Left ventricle myocardium inferior (tissue), 1 donor: ENCODE results near the gene GUCA1A. TPM values are rescaled to one million over a fixed set of nuclear protein-coding genes. Genes with fewer than 3 reads are reported as not detected.
A peak's percentile ranks its signal among the peaks of the same experiment; 100 is the strongest.
"Not testable (repeated sequence)": the region's sequence is repeated elsewhere in the genome, so short reads cannot be mapped to it uniquely, and the experiment has no call there.

ENCODE experiments used
- DNase-seq: peaks from one replicate; pipeline ENCODE4 v3.0.0-alpha.2; 2020
- H3K27ac ChIP-seq: fragments of 200-600 bp; replicated peaks from 2 replicates; pipeline ENCODE4 v1.8.0; 2021
- H3K27me3 ChIP-seq: fragments of 200-600 bp; 2 replicates; pipeline ENCODE4 v1.8.0; 2021; ENCODE audit warnings: low read depth
- H3K36me3 ChIP-seq: fragments of 200-600 bp; 2 replicates; pipeline ENCODE4 v1.8.0; 2021
- H3K4me1 ChIP-seq: fragments of 200-600 bp; 2 replicates; pipeline ENCODE4 v1.8.0; 2021
- H3K4me3 ChIP-seq: fragments of 200-600 bp; 2 replicates; pipeline ENCODE4 v1.8.0; 2021; ENCODE audit warnings: mild to moderate bottlenecking, moderate library complexity
- H3K9me3 ChIP-seq: fragments of 200-600 bp; replicated peaks from 2 replicates; pipeline ENCODE4 v1.8.0; 2021
- intact Hi-C: fragments of 100-400 bp; cut with micrococcal nuclease; formaldehyde crosslinking; loops from one replicate; pipeline ENCODE4 v1.11.0; 2022
- total RNA-seq: library from RNA; stranded (reverse); fragmentation: NEBNext Ultra II Directional; extraction: Animal tissue kit (Norgen Biotek cat#: 25700); gene quantifications from one replicate; pipeline ENCODE4 v1.2.1, GENCODE V29; 2021
- TF ChIP-seq, protein P1 (sequence below): fragments of 200-600 bp; IDR thresholded peaks from 2 replicates; pipeline ENCODE4 v1.8.0; 2021; ENCODE audit warnings: antibody characterized with exemption, mild to moderate bottlenecking, borderline replicate concordance
- donor health status: DM: no; HTN: yes; CAD: no; lungs with severe emphysema.

GUCA1A gene
- total RNA-seq, 1 donor from 2014 or later = not detected

GRCh38 chr6:42203183-42203582, 30.0 kb downstream of the GUCA1A start:
- H3K27ac ChIP-seq = no peak overlapping the region
- peaks cover 56% of the 10 kb centered on the region for H3K36me3 ChIP-seq
- peaks cover 5% of the 10 kb centered on the region for H3K9me3 ChIP-seq
- no peaks in the 10 kb centered on the region for H3K27me3 ChIP-seq
- TF ChIP-seq, protein P1, sequence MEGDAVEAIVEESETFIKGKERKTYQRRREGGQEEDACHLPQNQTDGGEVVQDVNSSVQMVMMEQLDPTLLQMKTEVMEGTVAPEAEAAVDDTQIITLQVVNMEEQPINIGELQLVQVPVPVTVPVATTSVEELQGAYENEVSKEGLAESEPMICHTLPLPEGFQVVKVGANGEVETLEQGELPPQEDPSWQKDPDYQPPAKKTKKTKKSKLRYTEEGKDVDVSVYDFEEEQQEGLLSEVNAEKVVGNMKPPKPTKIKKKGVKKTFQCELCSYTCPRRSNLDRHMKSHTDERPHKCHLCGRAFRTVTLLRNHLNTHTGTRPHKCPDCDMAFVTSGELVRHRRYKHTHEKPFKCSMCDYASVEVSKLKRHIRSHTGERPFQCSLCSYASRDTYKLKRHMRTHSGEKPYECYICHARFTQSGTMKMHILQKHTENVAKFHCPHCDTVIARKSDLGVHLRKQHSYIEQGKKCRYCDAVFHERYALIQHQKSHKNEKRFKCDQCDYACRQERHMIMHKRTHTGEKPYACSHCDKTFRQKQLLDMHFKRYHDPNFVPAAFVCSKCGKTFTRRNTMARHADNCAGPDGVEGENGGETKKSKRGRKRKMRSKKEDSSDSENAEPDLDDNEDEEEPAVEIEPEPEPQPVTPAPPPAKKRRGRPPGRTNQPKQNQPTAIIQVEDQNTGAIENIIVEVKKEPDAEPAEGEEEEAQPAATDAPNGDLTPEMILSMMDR = no peak
- DNase-seq = no peak
- no peak overlapping the region for H3K4me3 ChIP-seq
- intact Hi-C loops = no loop called here
- H3K4me1 ChIP-seq = peaks cover 4% of the 10 kb centered on the region

DNA sequence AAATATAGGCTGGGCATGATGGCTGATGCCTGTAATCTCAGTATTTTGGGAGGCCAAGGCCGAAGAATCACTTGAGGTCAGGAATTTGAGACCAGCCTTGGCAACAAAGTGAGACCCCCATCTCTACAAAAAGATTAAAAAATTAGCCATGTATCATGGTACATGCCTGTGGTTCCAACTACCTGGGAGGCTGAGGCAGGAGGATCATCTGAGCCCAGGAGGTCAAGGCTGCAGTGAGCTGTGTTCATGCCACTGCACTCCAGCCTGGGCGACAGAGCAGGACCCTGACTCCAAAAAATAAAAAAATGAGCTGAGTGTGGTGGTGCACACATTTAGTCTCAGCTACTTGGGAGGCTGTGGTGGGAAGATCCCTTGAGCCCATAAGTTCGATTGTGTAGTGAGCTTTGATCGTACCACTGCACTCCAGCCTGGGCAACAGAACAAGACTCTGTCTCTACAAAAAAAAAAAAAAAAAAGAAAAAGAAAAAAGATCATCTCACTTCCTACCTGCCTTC, 31.7 kb downstream of the GUCA1A start:
- intact Hi-C loops = no loop called here
- Histone ChIP-seq H3K27me3 (no peaks in the 10 kb centered on the region), H3K27ac (no peak overlapping the region), H3K4me1 (peaks cover 4% of the 10 kb centered on the region), H3K36me3 (peaks cover 72% of the 10 kb centered on the region), H3K9me3 (no peaks in the 10 kb centered on the region), H3K4me3 (no peak overlapping the region)
- TF ChIP-seq, protein P1 = no peak
- no peak for DNase-seq

GRCh38 chr6:42207559-42207958, 34.4 kb downstream of the GUCA1A start:
- intact Hi-C loops, H3K4me3 ChIP-seq, DNase-seq, H3K27me3 ChIP-seq, H3K9me3 ChIP-seq, H3K4me1 ChIP-seq, H3K27ac ChIP-seq: not testable (repeated sequence)
- H3K36me3 ChIP-seq = peaks cover 91% of the 10 kb centered on the region

- no peak overlapping the region for H3K4me3 ChIP-seq
- intact Hi-C loops = no loop called here
- TF ChIP-seq, protein P1 = no peak
- H3K4me1 ChIP-seq = peaks cover 20% of the 10 kb centered on the region
- no peaks in the 10 kb centered on the region for H3K9me3 ChIP-seq
- no peak for DNase-seq
- H3K27me3 ChIP-seq = no peaks in the 10 kb centered on the region
- H3K36me3 ChIP-seq = peaks cover 83% of the 10 kb centered on the region
- H3K27ac ChIP-seq = no peak overlapping the region
Measured at GRCh38 chr6:42210551-42210950, 37.4 kb downstream of the GUCA1A start.

DNA sequence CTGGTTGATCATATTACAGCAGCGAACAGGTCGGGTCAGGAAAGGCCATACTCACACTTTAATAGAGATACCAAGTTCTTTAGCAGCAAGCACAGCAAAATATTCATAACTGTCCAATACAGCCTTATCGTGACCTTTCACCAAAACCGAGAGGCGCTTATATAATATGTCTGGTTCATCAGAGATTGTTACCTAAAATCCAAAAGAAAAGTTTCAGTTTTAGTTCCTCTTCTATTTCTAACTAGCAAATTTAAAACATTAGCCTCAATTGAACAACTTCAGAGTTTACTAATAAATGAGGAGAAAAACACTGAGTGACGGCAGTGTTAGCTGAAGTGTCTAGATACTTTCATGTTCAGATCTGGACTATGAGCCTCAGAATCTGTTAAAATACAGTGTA, 38.6 kb downstream of the GUCA1A start:
- Histone ChIP-seq H3K9me3 (no peaks in the 10 kb centered on the region), H3K27me3 (no peaks in the 10 kb centered on the region), H3K27ac (no peak overlapping the region), H3K36me3 (peaks cover 72% of the 10 kb centered on the region), H3K4me3 (no peak overlapping the region), H3K4me1 (peaks cover 32% of the 10 kb centered on the region)
- DNase-seq = no peak
- intact Hi-C loops = no loop called here
- TF ChIP-seq, protein P1 = no peak

GRCh38 chr6:42212442-42212841, 39.3 kb downstream of the GUCA1A start:
- no peak overlapping the region for H3K27ac ChIP-seq
- intact Hi-C loops = no loop called here
- H3K4me1 ChIP-seq = peaks cover 39% of the 10 kb centered on the region
- peaks cover 65% of the 10 kb centered on the region for H3K36me3 ChIP-seq
- H3K9me3 ChIP-seq = no peaks in the 10 kb centered on the region
- H3K4me3 ChIP-seq = no peak overlapping the region
- DNase-seq = no peak
- TF ChIP-seq, protein P1 = no peak
- no peaks in the 10 kb centered on the region for H3K27me3 ChIP-seq

DNA sequence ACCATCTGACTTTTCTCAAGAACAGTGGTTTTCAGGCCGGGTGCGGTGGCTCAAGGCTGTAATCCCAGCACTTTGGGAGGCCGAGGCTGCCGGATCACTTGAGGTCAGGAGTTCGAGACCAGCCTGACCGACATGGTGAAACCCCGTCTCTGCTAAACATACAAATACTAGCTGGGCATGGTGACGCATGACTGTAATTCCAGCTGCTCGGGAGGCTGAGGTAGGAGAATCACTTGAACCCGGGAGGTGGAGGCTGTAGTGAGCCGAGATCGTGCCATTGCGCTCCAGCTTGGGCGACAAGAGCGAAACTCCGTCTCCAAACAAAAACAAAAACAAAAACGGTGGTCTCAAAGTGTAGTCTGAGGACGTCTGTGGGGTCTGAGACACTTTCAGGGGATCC, 43.3 kb downstream of the GUCA1A start:
- H3K4me1 ChIP-seq = peaks cover 35% of the 10 kb centered on the region
- peaks cover 27% of the 10 kb centered on the region for H3K36me3 ChIP-seq
- intact Hi-C loops, H3K27ac ChIP-seq, H3K9me3 ChIP-seq, H3K27me3 ChIP-seq, DNase-seq: not testable (repeated sequence)
- H3K4me3 ChIP-seq = peak overlapping the region; percentile 78
